Heart left ventricle (tissue), 13 donors: ENCODE measurements around the gene MN1.

ENCODE experiments used
- CTCF ChIP-seq, 12 donors: fragments of 200-600 bp; sonication (generic) in 4 of 12; IDR thresholded peaks; one replicate each; pipeline versions ENCODE4 v1.5.0 to v1.8.0; 2018 to 2022; ENCODE audit warnings: antibody characterized with exemption in 12 of 12, mild to moderate bottlenecking in 5 of 12
- POLR2A ChIP-seq, 2 donors: fragments of 450-650 bp; IDR thresholded peaks; one replicate each; pipeline ENCODE4 v1.6.1; 2017; ENCODE audit warnings: antibody characterized with exemption in 2 of 2, mild to moderate bottlenecking in 2 of 2, moderate library complexity in 2 of 2
- donor health status: ischemic (EF 13 %, LVEDD 7.1; RV severe dilation, severe dysfunction).
- donor health status: DM: no; HTN: yes; CAD: no.
- donor health status: DM: no; HTN: no; CAD: no.
- donor health status: ischemic (EF 25% LVEDD 6.9; RV normal size, moderate dysfunction).
- donor health status: ischemic (EF 25% LVEDD 5.7; RV mildly dilated, moderate dysfunction).
- donor health status: ischemic (EF 35%, LVEDD 5.7; RV mildly dilated, moderate dysfunction).
- donor health status: nonischemic (EF 11% LVEDD 7.7; RV severe dilation, severe dysfunction).
- donor health status: DM: yes; HTN: yes; CAD: no.
- donor health status: PGD.
- donor health status: ischemic (EF 29% LVEDD 5.4; RV normal size, mild dysfunction).
- donor health status: nonischemic (EF 23%, LVEDD 6.1; RV moderate dilation, normal function).

GRCh38 chr22:27829620-27830019 is 28.1 kb upstream of the MN1 start:
- TF ChIP-seq POLR2A (IDR thresholded peaks at IDR 0.05) (no peak), CTCF (IDR thresholded peaks at IDR 0.05) (no peak)
